OCI-LY1 (cell line): ENCODE measurements around the gene MGAT4C.

Experiments
- H2AFZ ChIP-seq: fragments of 200-600 bp; sonication (generic), shearing (Covaris generic); 2 replicates; pipeline ENCODE4 v1.6.0; 2014; ENCODE audit warnings: antibody characterized with exemption, mild to moderate bottlenecking, low read length
- H3F3A ChIP-seq: fragments of 200-600 bp; sonication (generic), shearing (Covaris generic); 2 replicates; pipeline ENCODE4 v1.6.0; 2014; ENCODE audit warnings: mild to moderate bottlenecking, antibody characterized with exemption, low read length, moderate library complexity; ENCODE audit not compliant: insufficient read depth
- H3K27ac ChIP-seq: fragments of 200-600 bp; sonication (generic); 2 replicates; pipeline ENCODE4 v1.5.1; 2014; ENCODE audit warnings: low read length, mixed run types, mild to moderate bottlenecking, low read depth; ENCODE audit not compliant: poor library complexity, severe bottlenecking
- H3K27me3 ChIP-seq: fragments of 200-600 bp; sonication (generic); 2 replicates; pipeline ENCODE4 v1.6.0; 2014; ENCODE audit warnings: antibody characterized with exemption, mild to moderate bottlenecking, low read length, moderate library complexity; ENCODE audit not compliant: insufficient read depth
- H3K36me3 ChIP-seq: fragments of 200-600 bp; sonication (generic); 2 replicates; pipeline ENCODE4 v1.6.1; 2014; ENCODE audit warnings: mild to moderate bottlenecking, antibody characterized with exemption, low read length, moderate library complexity, mixed read lengths; ENCODE audit not compliant: insufficient read depth
- H3K4me1 ChIP-seq: fragments of 200-600 bp; sonication (generic); 2 replicates; pipeline ENCODE4 v1.5.1; 2014; ENCODE audit warnings: mild to moderate bottlenecking, low read length, moderate library complexity; ENCODE audit not compliant: insufficient read depth, severe bottlenecking
- H3K4me2 ChIP-seq: fragments of 200-600 bp; sonication (generic), shearing (Covaris generic); 2 replicates; pipeline ENCODE4 v1.6.1; 2014; ENCODE audit warnings: low read length
- H3K4me3 ChIP-seq: fragments of 200-600 bp; sonication (generic); 2 replicates; pipeline ENCODE4 v1.5.1; 2014; ENCODE audit warnings: low read length, low read depth, mild to moderate bottlenecking, mixed read lengths; ENCODE audit not compliant: poor library complexity, severe bottlenecking
- H3K79me2 ChIP-seq: fragments of 200-600 bp; shearing (Covaris generic); 2 replicates; pipeline ENCODE4 v1.6.1; 2016; ENCODE audit warnings: mixed run types, low read length, mixed read lengths; ENCODE audit not compliant: insufficient read depth
- H3K9ac ChIP-seq: fragments of 200-600 bp; sonication (generic), shearing (Covaris generic); 2 replicates; pipeline ENCODE4 v1.6.1; 2014; ENCODE audit warnings: mild to moderate bottlenecking, low read length, mixed read lengths
- H3K9me2 ChIP-seq: fragments of 200-600 bp; sonication (generic), shearing (Covaris generic); 2 replicates; pipeline ENCODE4 v1.6.1; 2014; ENCODE audit warnings: low read depth, mild to moderate bottlenecking, low read length, mixed read lengths
- H3K9me3 ChIP-seq: fragments of 200-600 bp; shearing (Covaris generic); 2 replicates; pipeline ENCODE4 v1.6.1; 2014; ENCODE audit warnings: low read length, mixed read lengths
- H4K20me1 ChIP-seq: fragments of 200-600 bp; sonication (generic), shearing (Covaris generic); 2 replicates; pipeline ENCODE4 v1.6.0; 2016; ENCODE audit warnings: mild to moderate bottlenecking, low read length; ENCODE audit not compliant: insufficient read depth
- EZH2 ChIP-seq: fragments of 200-600 bp; sonication (generic), shearing (Covaris generic); IDR thresholded peaks from 2 replicates; pipeline ENCODE4 v1.8.0; 2017; ENCODE audit warnings: borderline replicate concordance, mixed run types, mild to moderate bottlenecking, antibody characterized with exemption, low read length, moderate library complexity, mixed read lengths
- TF ChIP-seq, protein P1 (sequence below): fragments of 200-600 bp; sonication (generic), shearing (Covaris generic); IDR thresholded peaks from 2 replicates; pipeline ENCODE4 v1.5.1; 2017; ENCODE audit warnings: mild to moderate bottlenecking, antibody characterized with exemption, low read length, moderate library complexity, mixed read lengths

The MGAT4C gene

GRCh38 chr12:86179855-86180254, 76.3 kb downstream of the MGAT4C start:
- no peak overlapping the region for H2AFZ ChIP-seq
- no peaks in the 10 kb centered on the region for H3K9me3 ChIP-seq
- H3K9ac ChIP-seq: no peak overlapping the region
- no peak overlapping the region for H3K27ac ChIP-seq
- no peak overlapping the region for H3K4me2 ChIP-seq
- H3K79me2 ChIP-seq: no peaks in the 10 kb centered on the region
- no peaks in the 10 kb centered on the region for H3F3A ChIP-seq
- no peaks in the 10 kb centered on the region for H4K20me1 ChIP-seq
- H3K4me1 ChIP-seq: no peaks in the 10 kb centered on the region
- TF ChIP-seq, protein P1, sequence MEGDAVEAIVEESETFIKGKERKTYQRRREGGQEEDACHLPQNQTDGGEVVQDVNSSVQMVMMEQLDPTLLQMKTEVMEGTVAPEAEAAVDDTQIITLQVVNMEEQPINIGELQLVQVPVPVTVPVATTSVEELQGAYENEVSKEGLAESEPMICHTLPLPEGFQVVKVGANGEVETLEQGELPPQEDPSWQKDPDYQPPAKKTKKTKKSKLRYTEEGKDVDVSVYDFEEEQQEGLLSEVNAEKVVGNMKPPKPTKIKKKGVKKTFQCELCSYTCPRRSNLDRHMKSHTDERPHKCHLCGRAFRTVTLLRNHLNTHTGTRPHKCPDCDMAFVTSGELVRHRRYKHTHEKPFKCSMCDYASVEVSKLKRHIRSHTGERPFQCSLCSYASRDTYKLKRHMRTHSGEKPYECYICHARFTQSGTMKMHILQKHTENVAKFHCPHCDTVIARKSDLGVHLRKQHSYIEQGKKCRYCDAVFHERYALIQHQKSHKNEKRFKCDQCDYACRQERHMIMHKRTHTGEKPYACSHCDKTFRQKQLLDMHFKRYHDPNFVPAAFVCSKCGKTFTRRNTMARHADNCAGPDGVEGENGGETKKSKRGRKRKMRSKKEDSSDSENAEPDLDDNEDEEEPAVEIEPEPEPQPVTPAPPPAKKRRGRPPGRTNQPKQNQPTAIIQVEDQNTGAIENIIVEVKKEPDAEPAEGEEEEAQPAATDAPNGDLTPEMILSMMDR: no peak
- TF ChIP-seq EZH2: no peak
- no peaks in the 10 kb centered on the region for H3K36me3 ChIP-seq
- H3K9me2 ChIP-seq: no peaks in the 10 kb centered on the region
- no peaks in the 10 kb centered on the region for H3K27me3 ChIP-seq
- H3K4me3 ChIP-seq: no peak overlapping the region

DNA sequence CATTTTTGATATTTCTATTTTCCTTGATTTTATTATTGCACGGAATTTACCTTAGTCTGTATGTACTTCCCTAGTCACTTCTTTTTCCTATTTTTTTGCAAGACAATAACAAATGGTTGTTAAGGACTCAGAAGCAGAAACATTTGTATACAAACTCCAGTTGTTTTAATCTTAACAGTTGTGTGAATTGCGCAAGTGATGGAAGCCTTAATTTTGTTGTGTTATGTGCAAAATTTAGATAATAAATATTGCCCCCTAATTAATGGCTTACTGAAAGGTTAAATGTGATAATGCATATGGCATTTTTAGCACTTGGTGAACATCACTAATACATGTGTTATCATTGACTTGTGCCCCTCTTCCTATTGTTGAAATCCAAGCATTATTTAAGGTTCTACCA, 82.0 kb downstream of the MGAT4C start:
- no peak for TF ChIP-seq EZH2
- TF ChIP-seq, protein P1: no peak

GRCh38 chr12:86172913-86173443, 83.2 kb downstream of the MGAT4C start:
- Histone ChIP-seq H3K27me3 (no peaks in the 10 kb centered on the region), H3K9me3 (no peaks in the 10 kb centered on the region), H3K27ac (no peak overlapping the region), H2AFZ (no peak overlapping the region), H3F3A (no peaks in the 10 kb centered on the region), H3K9me2 (no peaks in the 10 kb centered on the region), H4K20me1 (no peaks in the 10 kb centered on the region), H3K79me2 (no peaks in the 10 kb centered on the region), H3K4me3 (no peak overlapping the region), H3K9ac (no peak overlapping the region), H3K4me2 (no peak overlapping the region), H3K36me3 (no peaks in the 10 kb centered on the region), H3K4me1 (no peaks in the 10 kb centered on the region)
- TF ChIP-seq EZH2: no peak
- TF ChIP-seq, protein P1: no peak

More for the DNA sequence above, 82.0 kb downstream of the MGAT4C start:
- no peaks in the 10 kb centered on the region for H3K27me3 ChIP-seq
- no peak overlapping the region for H3K4me3 ChIP-seq
- no peak overlapping the region for H3K27ac ChIP-seq
- no peaks in the 10 kb centered on the region for H3K9me2 ChIP-seq
- no peak overlapping the region for H2AFZ ChIP-seq
- H3F3A ChIP-seq: no peaks in the 10 kb centered on the region
- no peaks in the 10 kb centered on the region for H3K36me3 ChIP-seq
- H3K9ac ChIP-seq: no peak overlapping the region
- H3K4me1 ChIP-seq: no peaks in the 10 kb centered on the region
- no peaks in the 10 kb centered on the region for H3K9me3 ChIP-seq
- H3K79me2 ChIP-seq: no peaks in the 10 kb centered on the region
- no peak overlapping the region for H3K4me2 ChIP-seq
- no peaks in the 10 kb centered on the region for H4K20me1 ChIP-seq
